GM12878 (cell line): ENCODE data around the gene CHFR. TPM values are rescaled to one million over a fixed set of nuclear protein-coding genes. Genes with fewer than 3 reads are reported as not detected.
"Not testable (repeated sequence)": the region's sequence is repeated elsewhere in the genome, so short reads cannot be mapped to it uniquely, and the experiment has no call there.

Source experiments
- ATAC-seq: fragments of 200-7000 bp; cut with Tn5 transposase; 3 replicates; pipeline ENCODE4 v1.9.1; 2020; ENCODE audit warnings: mild to moderate bottlenecking, moderate library complexity
- BruUV-seq: library from RNA; stranded (reverse); fragments of 400-500 nt; replicated peaks from 2 replicates; lab custom pipeline; 2021; lab: Mats Ljungman, UMichigan
- CTCF ChIA-PET: fragments of 300-600 bp; sonication (Branson Sonifier 250); formaldehyde crosslinking; extraction: SDS; loops from one replicate; lab custom pipeline; 2021; ENCODE audit warnings: inconsistent platforms; lab: Yijun Ruan, JAX
- POLR2A ChIA-PET: fragments of 350-600 bp; formaldehyde crosslinking; extraction: SDS; loops from one replicate; lab custom pipeline; 2021; ENCODE audit warnings: inconsistent platforms; lab: Charles Lee
- RAD21 ChIA-PET: fragments of 300-600 bp; sonication (Branson Sonifier 250); formaldehyde crosslinking; loops from one replicate; lab custom pipeline; 2023; ENCODE audit warnings: antibody characterized with exemption; ENCODE audit not compliant: unreplicated experiment; lab: Charles Lee
- SMC1A ChIA-PET: fragments of 300-600 bp; sonication (Branson Sonifier 250); formaldehyde crosslinking; loops from one replicate; lab custom pipeline; 2023; ENCODE audit not compliant: unreplicated experiment, uncharacterized antibody; lab: Charles Lee
- DNase-seq: peaks from one replicate; pipeline ENCODE4 v3.0.0-alpha.2; 2011; ENCODE audit warnings: low read depth, low spot score
- FAIRE-seq: peaks from 3 replicates; lab custom pipeline; 2011; peaks lifted over from hg19 to GRCh38; lab: Jason Lieb, UNC
- H2AFZ ChIP-seq: 2 replicates; pipeline ENCODE4 v1.6.0; 2011; ENCODE audit warnings: low read depth, low read length, control low read depth; ENCODE audit not compliant: control insufficient read depth
- H3K27ac ChIP-seq: 2 replicates; pipeline ENCODE4 v1.5.1; 2011; ENCODE audit warnings: control low read depth; ENCODE audit not compliant: control insufficient read depth, insufficient read depth
- H3K27me3 ChIP-seq, 2 experiments: replicated peaks in 1 of 2; 2 replicates each; pipeline versions ENCODE4 v1.6.0 to v1.6.1; 2011; ENCODE audit warnings: low read length in 1 of 2; ENCODE audit not compliant: control insufficient read depth in 2 of 2, insufficient read depth in 2 of 2
- H3K36me3 ChIP-seq, 2 experiments: 2 replicates each; pipeline ENCODE4 v1.5.1; 2011; ENCODE audit warnings: low read length in 1 of 2; ENCODE audit not compliant: control insufficient read depth in 2 of 2, insufficient read depth in 2 of 2
- H3K4me1 ChIP-seq: 2 replicates; pipeline ENCODE4 v1.6.1; 2011; ENCODE audit warnings: mild to moderate bottlenecking, low read length, moderate library complexity, mixed read lengths; ENCODE audit not compliant: control insufficient read depth, insufficient read depth
- H3K4me2 ChIP-seq: 2 replicates; pipeline ENCODE4 v1.6.0; 2011; ENCODE audit warnings: control low read depth; ENCODE audit not compliant: control insufficient read depth, insufficient read depth
- H3K4me3 ChIP-seq: fragments of 200-600 bp; sonication (generic); 2 replicates; pipeline ENCODE4 v1.5.1; 2016
- H3K79me2 ChIP-seq: 2 replicates; pipeline ENCODE4 v1.6.0; 2011; ENCODE audit warnings: low read length; ENCODE audit not compliant: control insufficient read depth, insufficient read depth
- H3K9ac ChIP-seq: 2 replicates; pipeline ENCODE4 v1.8.0; 2011; ENCODE audit warnings: low read length, control low read depth, mixed read lengths; ENCODE audit not compliant: control insufficient read depth, insufficient read depth
- H3K9me3 ChIP-seq: replicated peaks from 3 replicates; pipeline ENCODE4 v1.5.1; 2011; ENCODE audit warnings: mild to moderate bottlenecking, low read length; ENCODE audit not compliant: control insufficient read depth, insufficient read depth
- H4K20me1 ChIP-seq: 2 replicates; pipeline ENCODE4 v1.6.0; 2011; ENCODE audit not compliant: control insufficient read depth, insufficient read depth
- MYB ChIP-seq: fragments of 150-350 bp; IDR thresholded peaks from 2 replicates; pipeline ENCODE4 v1.6.1; 2014; ENCODE audit warnings: mild to moderate bottlenecking, low read depth, low read length, borderline replicate concordance
- NFXL1 ChIP-seq: fragments of 450-650 bp; IDR thresholded peaks from 2 replicates; pipeline ENCODE4 v1.6.1; 2017; ENCODE audit warnings: antibody characterized with exemption, mild to moderate bottlenecking, borderline replicate concordance
- NFYA ChIP-seq: IDR thresholded peaks from 2 replicates; pipeline ENCODE4 v1.6.1; 2011; ENCODE audit warnings: low read depth, mild to moderate bottlenecking, low read length, improper control_type of control experiment, borderline replicate concordance
- RAD21 ChIP-seq: IDR thresholded peaks from 2 replicates; pipeline ENCODE4 v1.6.1; 2011; ENCODE audit warnings: mild to moderate bottlenecking, low read depth, low read length, moderate library complexity; ENCODE audit not compliant: insufficient read depth
- RELA ChIP-seq: fragments of 450-650 bp; IDR thresholded peaks from 2 replicates; pipeline ENCODE4 v1.8.0; 2014; ENCODE audit warnings: borderline replicate concordance; ENCODE audit not compliant: partially characterized antibody
- whole genome bisulfite sequencing: methylation state at CpG from one replicate; pipeline ENCODE4 v1.1.6; 2016; ENCODE audit warnings: low lambda C conversion rate; ENCODE audit not compliant: insufficient replicate concordance, insufficient coverage; ENCODE audit errors: missing lambda C conversion rate; 5-methylcytosine and 5-hydroxymethylcytosine counted together
- in situ Hi-C: fragments of 300-500 bp; cut with MboI; formaldehyde crosslinking; loops from 9 replicates; pipeline ENCODE4 v1.14.3; 2018; ENCODE audit warnings: mixed read lengths
- intact Hi-C: fragments of 100-400 bp; cut with micrococcal nuclease; formaldehyde crosslinking; loops from one replicate; pipeline ENCODE4 v1.14.2; 2022; ENCODE audit not compliant: unreplicated experiment
- polyA plus RNA-seq, 11 experiments: library from polyadenylated mRNA; depleted of rRNA in 4 of 11; unstranded in 6 of 11; stranded (reverse) in 5 of 11; fragments of >200 nt; fragmentation: Nextera tagmentation in 4 of 11; fragmentation: Illumina TruSeq in 1 of 11; extraction: Ambion mirVana in 4 of 11; extraction: Trizol in 1 of 11; gene quantifications; 1 replicate in 1 of 11; 2 replicates in 10 of 11; pipeline versions ENCODE4 v1.2.1 to v1.2.3, GENCODE V29; 2011 to 2016; ENCODE audit warnings: inconsistent platforms in 2 of 11, missing spikeins in 2 of 11, low read depth in 1 of 11
- total RNA-seq, 4 experiments: library from RNA; depleted of rRNA in 3 of 4; stranded (reverse); fragments of >200 nt in 3 of 4; fragmentation: Illumina TruSeq in 1 of 4; extraction: Trizol in 1 of 4; gene quantifications; 2 replicates each; pipeline versions ENCODE4 v1.2.1 to v1.2.3, GENCODE V29; 2013 to 2021
- TF ChIP-seq, protein P1 (sequence below): IDR thresholded peaks from 2 replicates; pipeline ENCODE4 v1.6.1; 2012; ENCODE audit warnings: mild to moderate bottlenecking, low read depth, low read length

CHFR gene
- total and polyA plus RNA-seq, 10 of the 15 experiments (the other 5 are each of a cell fraction or from before 2014, with no cell fraction given) = 1.1 to 49.4 (median 34.4) TPM

DNA sequence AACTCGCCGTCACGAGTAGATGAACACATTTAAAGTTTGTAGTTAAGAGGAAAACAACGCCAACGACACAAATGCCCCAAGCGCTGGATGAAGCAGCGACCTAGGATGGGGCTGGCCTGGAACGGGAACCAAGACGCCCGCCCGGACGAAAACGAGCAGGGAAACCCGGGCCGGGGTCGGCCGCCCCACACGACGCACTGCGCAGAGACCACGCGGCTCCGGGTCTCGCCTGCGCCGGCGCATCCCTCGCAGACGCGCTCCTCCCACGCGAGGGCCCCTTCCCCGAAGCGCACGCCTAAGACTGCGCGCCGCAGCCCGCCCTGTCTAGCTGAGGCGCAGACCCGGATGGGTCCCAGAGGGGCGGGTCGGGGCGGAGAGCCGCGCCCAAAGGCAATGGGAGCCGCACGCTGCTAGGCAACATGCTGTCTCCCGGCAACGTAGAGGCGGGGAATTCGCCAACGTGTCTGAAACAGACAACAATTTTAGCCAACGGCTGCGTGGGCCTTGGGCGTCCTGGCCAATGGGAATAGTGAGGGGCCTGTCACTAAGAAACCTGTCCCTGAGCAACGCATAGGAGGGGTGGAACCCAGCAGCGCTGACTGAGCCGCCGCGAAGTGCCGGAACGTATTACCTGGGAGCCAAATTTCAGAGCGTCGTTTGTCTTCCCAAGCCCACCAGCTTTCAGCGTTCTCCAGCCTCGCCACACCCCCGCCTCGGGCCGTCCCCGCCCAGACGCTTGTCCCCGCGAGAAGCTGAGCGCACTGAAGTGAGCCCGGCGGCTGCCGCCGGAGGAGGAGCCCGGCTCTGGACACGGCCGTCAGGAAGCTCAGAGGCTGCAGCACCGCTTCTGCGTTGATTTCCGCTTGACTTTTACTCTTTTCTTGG lies 21.0 kb upstream of the CHFR start (continued):
- TF ChIP-seq RAD21 = no peak
- TF ChIP-seq MYB = no peak
- no peak for TF ChIP-seq NFXL1
- TF ChIP-seq RELA = no peak
- TF ChIP-seq NFYA = no peak; the same call in 1 of the 2 replicates
- TF ChIP-seq, protein P1, sequence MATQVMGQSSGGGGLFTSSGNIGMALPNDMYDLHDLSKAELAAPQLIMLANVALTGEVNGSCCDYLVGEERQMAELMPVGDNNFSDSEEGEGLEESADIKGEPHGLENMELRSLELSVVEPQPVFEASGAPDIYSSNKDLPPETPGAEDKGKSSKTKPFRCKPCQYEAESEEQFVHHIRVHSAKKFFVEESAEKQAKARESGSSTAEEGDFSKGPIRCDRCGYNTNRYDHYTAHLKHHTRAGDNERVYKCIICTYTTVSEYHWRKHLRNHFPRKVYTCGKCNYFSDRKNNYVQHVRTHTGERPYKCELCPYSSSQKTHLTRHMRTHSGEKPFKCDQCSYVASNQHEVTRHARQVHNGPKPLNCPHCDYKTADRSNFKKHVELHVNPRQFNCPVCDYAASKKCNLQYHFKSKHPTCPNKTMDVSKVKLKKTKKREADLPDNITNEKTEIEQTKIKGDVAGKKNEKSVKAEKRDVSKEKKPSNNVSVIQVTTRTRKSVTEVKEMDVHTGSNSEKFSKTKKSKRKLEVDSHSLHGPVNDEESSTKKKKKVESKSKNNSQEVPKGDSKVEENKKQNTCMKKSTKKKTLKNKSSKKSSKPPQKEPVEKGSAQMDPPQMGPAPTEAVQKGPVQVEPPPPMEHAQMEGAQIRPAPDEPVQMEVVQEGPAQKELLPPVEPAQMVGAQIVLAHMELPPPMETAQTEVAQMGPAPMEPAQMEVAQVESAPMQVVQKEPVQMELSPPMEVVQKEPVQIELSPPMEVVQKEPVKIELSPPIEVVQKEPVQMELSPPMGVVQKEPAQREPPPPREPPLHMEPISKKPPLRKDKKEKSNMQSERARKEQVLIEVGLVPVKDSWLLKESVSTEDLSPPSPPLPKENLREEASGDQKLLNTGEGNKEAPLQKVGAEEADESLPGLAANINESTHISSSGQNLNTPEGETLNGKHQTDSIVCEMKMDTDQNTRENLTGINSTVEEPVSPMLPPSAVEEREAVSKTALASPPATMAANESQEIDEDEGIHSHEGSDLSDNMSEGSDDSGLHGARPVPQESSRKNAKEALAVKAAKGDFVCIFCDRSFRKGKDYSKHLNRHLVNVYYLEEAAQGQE = no peak

DNA sequence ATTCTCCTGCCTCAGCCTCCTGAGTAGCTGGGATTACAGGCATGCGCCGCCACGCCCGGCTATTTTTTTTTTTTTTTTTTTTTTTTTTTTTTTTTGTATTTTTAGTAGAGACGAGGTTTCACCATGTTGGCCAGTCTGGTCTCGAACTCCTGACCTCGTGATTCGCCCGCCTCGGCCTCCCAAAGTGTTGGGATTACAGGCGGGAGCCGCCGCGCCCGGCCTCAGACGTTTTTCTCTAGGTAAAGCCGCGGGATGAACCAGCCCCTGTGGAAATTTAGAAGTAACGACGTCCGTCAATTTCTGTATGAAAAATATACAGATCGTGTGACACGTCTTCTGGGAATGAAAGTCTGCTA lies 20.4 kb upstream of the CHFR start:
- SMC1A ChIA-PET, H3K4me1 ChIP-seq, in situ Hi-C loops, POLR2A ChIA-PET, H3K9me3 ChIP-seq, BruUV-seq, FAIRE-seq, CTCF ChIA-PET, intact Hi-C loops, H3K36me3 ChIP-seq, ATAC-seq, H3K27ac ChIP-seq, H3K27me3 ChIP-seq, H4K20me1 ChIP-seq, H3K4me3 ChIP-seq, RAD21 ChIA-PET, H3K9ac ChIP-seq, DNase-seq, H3K79me2 ChIP-seq: not testable (repeated sequence)
- 20% methylated on average over 18 of the region's 23 CpGs for WGBS
- peak overlapping the region; percentile 49; the same call in 1 of the 2 replicates for H3K4me2 ChIP-seq
- 0 out of 2 replicates have a peak overlapping the region, but pooled peaks have one; percentile 64 for H2AFZ ChIP-seq
